ENCODE measurements around the gene ZNF497. TPM values are rescaled to one million over a fixed set of nuclear protein-coding genes. Genes with fewer than 3 reads are reported as not detected.
A peak's percentile ranks its signal among the peaks of the same experiment; 100 is the strongest.

ZNF497 gene
- total and polyA plus RNA-seq, 10 of the 15 experiments (the other 5 are each of a cell fraction or from before 2014, with no cell fraction given) = 0.09 to 0.82 (median 0.28) TPM

- no peak for TF ChIP-seq ZBTB4 (CRISPR knock-in tag; IDR thresholded peaks at IDR 0.05)
- 0 out of 2 replicates have a peak, but pooled peaks have one; percentile 25 for TF ChIP-seq FOXK2 (IDR thresholded peaks at IDR 0.05)
- TF ChIP-seq ESRRA (IDR thresholded peaks at IDR 0.05; ENCODE audit: low read length) = no peak
- TF ChIP-seq, protein P1, sequence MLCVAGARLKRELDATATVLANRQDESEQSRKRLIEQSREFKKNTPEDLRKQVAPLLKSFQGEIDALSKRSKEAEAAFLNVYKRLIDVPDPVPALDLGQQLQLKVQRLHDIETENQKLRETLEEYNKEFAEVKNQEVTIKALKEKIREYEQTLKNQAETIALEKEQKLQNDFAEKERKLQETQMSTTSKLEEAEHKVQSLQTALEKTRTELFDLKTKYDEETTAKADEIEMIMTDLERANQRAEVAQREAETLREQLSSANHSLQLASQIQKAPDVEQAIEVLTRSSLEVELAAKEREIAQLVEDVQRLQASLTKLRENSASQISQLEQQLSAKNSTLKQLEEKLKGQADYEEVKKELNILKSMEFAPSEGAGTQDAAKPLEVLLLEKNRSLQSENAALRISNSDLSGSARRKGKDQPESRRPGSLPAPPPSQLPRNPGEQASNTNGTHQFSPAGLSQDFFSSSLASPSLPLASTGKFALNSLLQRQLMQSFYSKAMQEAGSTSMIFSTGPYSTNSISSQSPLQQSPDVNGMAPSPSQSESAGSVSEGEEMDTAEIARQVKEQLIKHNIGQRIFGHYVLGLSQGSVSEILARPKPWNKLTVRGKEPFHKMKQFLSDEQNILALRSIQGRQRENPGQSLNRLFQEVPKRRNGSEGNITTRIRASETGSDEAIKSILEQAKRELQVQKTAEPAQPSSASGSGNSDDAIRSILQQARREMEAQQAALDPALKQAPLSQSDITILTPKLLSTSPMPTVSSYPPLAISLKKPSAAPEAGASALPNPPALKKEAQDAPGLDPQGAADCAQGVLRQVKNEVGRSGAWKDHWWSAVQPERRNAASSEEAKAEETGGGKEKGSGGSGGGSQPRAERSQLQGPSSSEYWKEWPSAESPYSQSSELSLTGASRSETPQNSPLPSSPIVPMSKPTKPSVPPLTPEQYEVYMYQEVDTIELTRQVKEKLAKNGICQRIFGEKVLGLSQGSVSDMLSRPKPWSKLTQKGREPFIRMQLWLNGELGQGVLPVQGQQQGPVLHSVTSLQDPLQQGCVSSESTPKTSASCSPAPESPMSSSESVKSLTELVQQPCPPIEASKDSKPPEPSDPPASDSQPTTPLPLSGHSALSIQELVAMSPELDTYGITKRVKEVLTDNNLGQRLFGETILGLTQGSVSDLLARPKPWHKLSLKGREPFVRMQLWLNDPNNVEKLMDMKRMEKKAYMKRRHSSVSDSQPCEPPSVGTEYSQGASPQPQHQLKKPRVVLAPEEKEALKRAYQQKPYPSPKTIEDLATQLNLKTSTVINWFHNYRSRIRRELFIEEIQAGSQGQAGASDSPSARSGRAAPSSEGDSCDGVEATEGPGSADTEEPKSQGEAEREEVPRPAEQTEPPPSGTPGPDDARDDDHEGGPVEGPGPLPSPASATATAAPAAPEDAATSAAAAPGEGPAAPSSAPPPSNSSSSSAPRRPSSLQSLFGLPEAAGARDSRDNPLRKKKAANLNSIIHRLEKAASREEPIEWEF (IDR thresholded peaks at IDR 0.05; ENCODE audit: insufficient replicate concordance, low read depth, low read length) = no peak
- TF ChIP-seq, protein P2, sequence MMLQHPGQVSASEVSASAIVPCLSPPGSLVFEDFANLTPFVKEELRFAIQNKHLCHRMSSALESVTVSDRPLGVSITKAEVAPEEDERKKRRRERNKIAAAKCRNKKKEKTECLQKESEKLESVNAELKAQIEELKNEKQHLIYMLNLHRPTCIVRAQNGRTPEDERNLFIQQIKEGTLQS (IDR thresholded peaks at IDR 0.05; ENCODE audit: borderline replicate concordance, extremely low read depth, low read depth, low read length) = peak; percentile 41; the same call in 1 of the 2 replicates
- TF ChIP-seq HDGF (IDR thresholded peaks at IDR 0.05) = peak; percentile 84
- no peak for TF ChIP-seq SMC3 (IDR thresholded peaks at IDR 0.05; ENCODE audit: borderline replicate concordance, low read length)
- 0 out of 2 replicates have a peak, but pooled peaks have one; percentile 48 for TF ChIP-seq MEF2A (IDR thresholded peaks at IDR 0.05; ENCODE audit: insufficient read depth, low read depth, low read length)
- TF ChIP-seq JUNB (IDR thresholded peaks at IDR 0.05) = no peak
- peak; percentile 75; the same call in 1 of the 2 replicates for TF ChIP-seq PML (IDR thresholded peaks at IDR 0.05; ENCODE audit: low read length)
- peak; percentile 50 for TF ChIP-seq YY1 (IDR thresholded peaks at IDR 0.05; ENCODE audit: low read depth, low read length)
- no peak for TF ChIP-seq USF2 (IDR thresholded peaks at IDR 0.05; ENCODE audit: borderline replicate concordance, low read depth, low read length)
- no peak for TF ChIP-seq NRF1 (conservative IDR thresholded peaks at IDR 0.05; ENCODE audit: low read depth, low read length)
- no peak for TF ChIP-seq NR2C2 (IDR thresholded peaks at IDR 0.05; ENCODE audit: borderline replicate concordance, control insufficient read depth, insufficient read length, low read depth)
- no peak for TF ChIP-seq TCF12 (IDR thresholded peaks at IDR 0.05; ENCODE audit: low read depth, low read length)
- no peak for TF ChIP-seq MYB (IDR thresholded peaks at IDR 0.05; ENCODE audit: borderline replicate concordance, low read depth, low read length)
- peak; percentile 88 for TF ChIP-seq POLR2A (IDR thresholded peaks at IDR 0.05; ENCODE audit: low read depth, low read length)
- peak; percentile 49 for TF ChIP-seq SP1 (IDR thresholded peaks at IDR 0.05; ENCODE audit: low read depth, low read length)
- peak; percentile 44 for TF ChIP-seq PBX3 (IDR thresholded peaks at IDR 0.05; ENCODE audit: insufficient replicate concordance, low read depth, low read length)
Measured at GRCh38 chr19:58326914-58327726, 35.4 kb downstream of the ZNF497 start, which contains the start of gene ZSCAN22 (continued).

Data from GM12878 (cell line).